Suprapubic skin (tissue), 4 donors: ENCODE data around the gene TBC1D25.

ENCODE experiments used
- EP300 ChIP-seq: sonication (generic); formaldehyde crosslinking; IDR thresholded peaks from one replicate; pipeline ENCODE4 v1.6.1; 2017; ENCODE audit warnings: antibody characterized with exemption
- POLR2A ChIP-seq, 2 donors: fragments of 450-650 bp; IDR thresholded peaks; one replicate each; pipeline ENCODE4 v1.6.1; 2017; ENCODE audit warnings: antibody characterized with exemption in 2 of 2, mild to moderate bottlenecking in 2 of 2, moderate library complexity in 2 of 2
- POLR2AphosphoS5 ChIP-seq, 3 donors: sonication (generic); formaldehyde crosslinking; IDR thresholded peaks; one replicate each; pipeline ENCODE4 v1.6.1; 2017; ENCODE audit warnings: antibody characterized with exemption in 3 of 3
- TF ChIP-seq, protein P1 (sequence below), 2 donors: fragments of 200-600 bp in 1 of 2; fragments of 450-650 bp in 1 of 2; sonication (generic) in 1 of 2; IDR thresholded peaks; one replicate each; pipeline ENCODE4 v1.5.1; 2016 to 2019; ENCODE audit warnings: antibody characterized with exemption in 2 of 2, mild to moderate bottlenecking in 1 of 2, moderate library complexity in 1 of 2

DNA sequence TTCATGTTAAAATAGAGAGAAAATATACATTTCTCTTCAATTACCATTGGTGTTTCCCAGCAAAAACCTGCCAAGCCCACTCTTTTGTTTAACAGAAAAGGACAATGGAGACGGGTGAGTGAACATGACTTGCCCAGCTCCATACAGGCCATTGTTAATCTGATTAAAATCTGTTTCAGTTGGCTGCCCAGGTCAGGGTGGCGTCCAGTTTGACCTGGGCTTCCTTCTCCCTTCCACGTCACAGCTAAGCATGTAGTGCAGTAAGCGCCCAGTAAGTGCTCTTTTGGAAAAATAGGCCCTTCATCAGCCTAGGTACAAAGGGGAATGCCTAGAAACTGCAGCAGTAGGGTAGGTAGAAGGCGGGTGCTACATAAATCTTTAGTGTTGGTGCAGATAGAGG lies 32.3 kb upstream of the TBC1D25 start:
- TF ChIP-seq, protein P1, sequence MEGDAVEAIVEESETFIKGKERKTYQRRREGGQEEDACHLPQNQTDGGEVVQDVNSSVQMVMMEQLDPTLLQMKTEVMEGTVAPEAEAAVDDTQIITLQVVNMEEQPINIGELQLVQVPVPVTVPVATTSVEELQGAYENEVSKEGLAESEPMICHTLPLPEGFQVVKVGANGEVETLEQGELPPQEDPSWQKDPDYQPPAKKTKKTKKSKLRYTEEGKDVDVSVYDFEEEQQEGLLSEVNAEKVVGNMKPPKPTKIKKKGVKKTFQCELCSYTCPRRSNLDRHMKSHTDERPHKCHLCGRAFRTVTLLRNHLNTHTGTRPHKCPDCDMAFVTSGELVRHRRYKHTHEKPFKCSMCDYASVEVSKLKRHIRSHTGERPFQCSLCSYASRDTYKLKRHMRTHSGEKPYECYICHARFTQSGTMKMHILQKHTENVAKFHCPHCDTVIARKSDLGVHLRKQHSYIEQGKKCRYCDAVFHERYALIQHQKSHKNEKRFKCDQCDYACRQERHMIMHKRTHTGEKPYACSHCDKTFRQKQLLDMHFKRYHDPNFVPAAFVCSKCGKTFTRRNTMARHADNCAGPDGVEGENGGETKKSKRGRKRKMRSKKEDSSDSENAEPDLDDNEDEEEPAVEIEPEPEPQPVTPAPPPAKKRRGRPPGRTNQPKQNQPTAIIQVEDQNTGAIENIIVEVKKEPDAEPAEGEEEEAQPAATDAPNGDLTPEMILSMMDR (IDR thresholded peaks at IDR 0.05): no peak
- no peak for TF ChIP-seq POLR2A (IDR thresholded peaks at IDR 0.05)
- no peak for TF ChIP-seq POLR2AphosphoS5 (IDR thresholded peaks at IDR 0.05)
- TF ChIP-seq EP300: no peak
